ENCODE results near the gene DAPP1.

DNA sequence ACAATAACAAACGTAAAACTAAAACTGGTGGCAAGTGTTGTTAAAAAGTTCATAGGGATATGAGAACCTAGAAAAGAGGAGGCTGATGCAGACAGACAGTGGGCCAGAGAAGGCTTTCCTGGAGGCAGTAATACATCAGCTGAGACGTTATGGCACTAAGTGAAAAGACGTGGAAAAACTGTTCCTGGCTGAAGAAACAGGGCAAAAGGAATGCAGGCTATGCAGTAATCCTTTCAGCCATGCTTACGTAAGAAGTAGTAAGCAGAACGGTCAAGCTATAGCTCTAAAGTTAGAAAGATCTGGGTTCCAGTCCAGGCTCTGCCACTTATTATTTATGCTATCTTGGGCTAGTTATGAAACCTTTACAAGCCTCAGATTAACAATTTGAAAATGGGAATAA lies 71.2 kb downstream of the DAPP1 start:
- no peak for TF ChIP-seq POLR2A (IDR thresholded peaks at IDR 0.05; ENCODE audit: low read depth, low read length)
- TF ChIP-seq, protein P1, sequence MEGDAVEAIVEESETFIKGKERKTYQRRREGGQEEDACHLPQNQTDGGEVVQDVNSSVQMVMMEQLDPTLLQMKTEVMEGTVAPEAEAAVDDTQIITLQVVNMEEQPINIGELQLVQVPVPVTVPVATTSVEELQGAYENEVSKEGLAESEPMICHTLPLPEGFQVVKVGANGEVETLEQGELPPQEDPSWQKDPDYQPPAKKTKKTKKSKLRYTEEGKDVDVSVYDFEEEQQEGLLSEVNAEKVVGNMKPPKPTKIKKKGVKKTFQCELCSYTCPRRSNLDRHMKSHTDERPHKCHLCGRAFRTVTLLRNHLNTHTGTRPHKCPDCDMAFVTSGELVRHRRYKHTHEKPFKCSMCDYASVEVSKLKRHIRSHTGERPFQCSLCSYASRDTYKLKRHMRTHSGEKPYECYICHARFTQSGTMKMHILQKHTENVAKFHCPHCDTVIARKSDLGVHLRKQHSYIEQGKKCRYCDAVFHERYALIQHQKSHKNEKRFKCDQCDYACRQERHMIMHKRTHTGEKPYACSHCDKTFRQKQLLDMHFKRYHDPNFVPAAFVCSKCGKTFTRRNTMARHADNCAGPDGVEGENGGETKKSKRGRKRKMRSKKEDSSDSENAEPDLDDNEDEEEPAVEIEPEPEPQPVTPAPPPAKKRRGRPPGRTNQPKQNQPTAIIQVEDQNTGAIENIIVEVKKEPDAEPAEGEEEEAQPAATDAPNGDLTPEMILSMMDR (IDR thresholded peaks at IDR 0.05; ENCODE audit: extremely low read depth in 1 of 2, insufficient read depth in 1 of 2, low read depth in 1 of 2, low read length in 2 of 2): no peak
- TF ChIP-seq, protein P2, sequence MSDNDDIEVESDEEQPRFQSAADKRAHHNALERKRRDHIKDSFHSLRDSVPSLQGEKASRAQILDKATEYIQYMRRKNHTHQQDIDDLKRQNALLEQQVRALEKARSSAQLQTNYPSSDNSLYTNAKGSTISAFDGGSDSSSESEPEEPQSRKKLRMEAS (IDR thresholded peaks at IDR 0.05; ENCODE audit: insufficient read depth, insufficient read length): no peak
- no peak for TF ChIP-seq MYC (IDR thresholded peaks at IDR 0.05; ENCODE audit: low read depth, low read length)
- no peak for TF ChIP-seq EZH2 (IDR thresholded peaks at IDR 0.05; ENCODE audit: borderline replicate concordance, low read depth, low read length, severe bottlenecking)
